ENCODE measurements around the gene WNT10A.

DNA sequence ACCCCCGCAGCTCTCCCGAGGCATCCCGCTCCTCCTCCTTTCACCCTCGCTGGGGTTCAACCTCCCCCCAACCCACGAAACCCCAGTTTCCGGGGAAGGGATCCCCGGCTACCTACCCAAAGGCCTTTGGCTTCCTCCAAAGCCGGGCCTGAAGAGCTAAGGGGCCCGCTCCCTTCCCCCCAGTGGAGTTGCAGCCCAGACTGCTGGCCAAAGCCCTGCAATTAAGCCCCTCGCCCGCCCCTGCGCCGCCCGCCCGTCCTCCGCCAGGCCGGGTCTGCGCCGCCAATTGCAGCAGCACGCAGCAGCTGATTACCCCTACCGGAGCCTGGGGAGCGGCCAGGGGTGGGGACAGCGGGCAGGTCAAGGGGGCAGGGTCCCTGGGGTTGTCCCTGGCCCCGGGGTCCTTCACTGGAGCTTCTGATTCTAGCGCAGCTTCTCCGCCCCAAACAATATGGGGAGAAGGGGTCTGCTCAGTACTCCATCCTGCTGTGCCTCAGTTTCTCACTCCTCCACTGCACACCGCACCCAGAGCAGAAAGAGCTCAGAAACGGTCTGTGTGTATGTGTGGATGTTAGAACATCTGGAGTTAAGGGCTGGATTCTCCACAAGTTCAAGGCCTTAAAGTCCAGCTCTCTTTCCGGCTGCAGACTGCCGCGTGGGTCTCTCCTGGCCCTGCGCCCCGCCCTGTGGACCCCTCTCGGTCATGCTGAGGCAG is 16.9 kb downstream of the WNT10A start:
- TF ChIP-seq, protein P1, sequence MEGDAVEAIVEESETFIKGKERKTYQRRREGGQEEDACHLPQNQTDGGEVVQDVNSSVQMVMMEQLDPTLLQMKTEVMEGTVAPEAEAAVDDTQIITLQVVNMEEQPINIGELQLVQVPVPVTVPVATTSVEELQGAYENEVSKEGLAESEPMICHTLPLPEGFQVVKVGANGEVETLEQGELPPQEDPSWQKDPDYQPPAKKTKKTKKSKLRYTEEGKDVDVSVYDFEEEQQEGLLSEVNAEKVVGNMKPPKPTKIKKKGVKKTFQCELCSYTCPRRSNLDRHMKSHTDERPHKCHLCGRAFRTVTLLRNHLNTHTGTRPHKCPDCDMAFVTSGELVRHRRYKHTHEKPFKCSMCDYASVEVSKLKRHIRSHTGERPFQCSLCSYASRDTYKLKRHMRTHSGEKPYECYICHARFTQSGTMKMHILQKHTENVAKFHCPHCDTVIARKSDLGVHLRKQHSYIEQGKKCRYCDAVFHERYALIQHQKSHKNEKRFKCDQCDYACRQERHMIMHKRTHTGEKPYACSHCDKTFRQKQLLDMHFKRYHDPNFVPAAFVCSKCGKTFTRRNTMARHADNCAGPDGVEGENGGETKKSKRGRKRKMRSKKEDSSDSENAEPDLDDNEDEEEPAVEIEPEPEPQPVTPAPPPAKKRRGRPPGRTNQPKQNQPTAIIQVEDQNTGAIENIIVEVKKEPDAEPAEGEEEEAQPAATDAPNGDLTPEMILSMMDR (IDR thresholded peaks at IDR 0.05), result no peak
- TF ChIP-seq POLR2AphosphoS5 (IDR thresholded peaks at IDR 0.05), result no peak
